ENCODE measurements around the gene SVIL. TPM values are rescaled to one million over a fixed set of nuclear protein-coding genes. Genes with fewer than 3 reads are reported as not detected.

The SVIL gene
- total and polyA plus RNA-seq, 4 donors = 3.1 to 26.0 (median 9.4) TPM

- WGBS = 87% methylated on average over 1 of the region's 1 CpG
- no peak overlapping the region for H3K27ac ChIP-seq (ENCODE audit: low read depth in 1 of 2, low read length in 2 of 2)
- no peaks in the 10 kb centered on the region for H3K9me3 ChIP-seq (ENCODE audit: control insufficient read depth in 4 of 4, low read length in 3 of 4)
- no peak overlapping the region for H3K4me3 ChIP-seq (ENCODE audit: low read depth in 1 of 3, low read length in 3 of 3)
- H3K36me3 ChIP-seq (ENCODE audit: control insufficient read depth in 4 of 4, insufficient read depth in 3 of 4, low read depth in 1 of 4, low read length in 3 of 4) = peaks cover 0 to 11% (median 4%) of the 10 kb centered on the region in 4 donors
- no peaks in the 10 kb centered on the region for H3K27me3 ChIP-seq (ENCODE audit: control insufficient read depth in 4 of 4, insufficient read depth in 4 of 4, low read length in 3 of 4)
- TF ChIP-seq GABPA (IDR thresholded peaks at IDR 0.05 in 1 of 2, conservative IDR thresholded peaks at IDR 0.05 in 1 of 2) = no peak
- no peak for TF ChIP-seq YY1 (IDR thresholded peaks at IDR 0.05)
- no peak overlapping the region for H3K9ac ChIP-seq (ENCODE audit: low read depth in 1 of 2, low read length in 2 of 2)
- H3K4me1 ChIP-seq (ENCODE audit: control insufficient read depth in 4 of 4, insufficient read depth in 4 of 4, low read length in 3 of 4) = no peaks in the 10 kb centered on the region
- no peak for DNase-seq (ENCODE audit: low spot score)
Observed at GRCh38 chr10:29502351-29502750, 132.4 kb downstream of the SVIL start.

- no peak overlapping the region for H3K4me3 ChIP-seq (ENCODE audit: low read depth in 1 of 3, low read length in 3 of 3)
- 95% methylated on average over 7 of the region's 7 CpGs for WGBS
- no peaks in the 10 kb centered on the region for H3K4me1 ChIP-seq (ENCODE audit: control insufficient read depth in 4 of 4, insufficient read depth in 4 of 4, low read length in 3 of 4)
- H3K9ac ChIP-seq (ENCODE audit: low read depth in 1 of 2, low read length in 2 of 2) = no peak overlapping the region
- H3K27ac ChIP-seq (ENCODE audit: low read depth in 1 of 2, low read length in 2 of 2) = no peak overlapping the region
- no peaks in the 10 kb centered on the region for H3K9me3 ChIP-seq (ENCODE audit: control insufficient read depth in 4 of 4, low read length in 3 of 4)
- DNase-seq (ENCODE audit: low spot score) = no peak
- no peaks in the 10 kb centered on the region for H3K27me3 ChIP-seq (ENCODE audit: control insufficient read depth in 4 of 4, insufficient read depth in 4 of 4, low read length in 3 of 4)
- H3K36me3 ChIP-seq (ENCODE audit: control insufficient read depth in 4 of 4, insufficient read depth in 3 of 4, low read depth in 1 of 4, low read length in 3 of 4) = peaks cover 0 to 11% (median 4%) of the 10 kb centered on the region in 4 donors
- TF ChIP-seq NR2F2 (IDR thresholded peaks at IDR 0.05) = no peak
- no peak for TF ChIP-seq RXRA (IDR thresholded peaks at IDR 0.05)
- TF ChIP-seq MAX (IDR thresholded peaks at IDR 0.05) = no peak
- TF ChIP-seq EGR1 (IDR thresholded peaks at IDR 0.05; ENCODE audit: low read depth in 2 of 2) = no peak
- no peak for TF ChIP-seq YY1 (IDR thresholded peaks at IDR 0.05)
- TF ChIP-seq HNF4A (conservative IDR thresholded peaks at IDR 0.05) = no peak
- TF ChIP-seq RAD21 (IDR thresholded peaks at IDR 0.05) = no peak
- TF ChIP-seq FOXA1 (IDR thresholded peaks at IDR 0.05) = no peak
- TF ChIP-seq FOXA2 (IDR thresholded peaks at IDR 0.05) = no peak
- TF ChIP-seq TAF1 (conservative IDR thresholded peaks at IDR 0.05) = no peak
- TF ChIP-seq ZBTB33 (IDR thresholded peaks at IDR 0.05) = no peak
- no peak for TF ChIP-seq SP1 (IDR thresholded peaks at IDR 0.05)
- TF ChIP-seq HNF4G (IDR thresholded peaks at IDR 0.05) = no peak
Observed at GRCh38 chr10:29501692-29502091, 133.1 kb downstream of the SVIL start.

- H3K4me3 ChIP-seq (ENCODE audit: low read depth in 1 of 3, low read length in 3 of 3) = no peak overlapping the region
- no peak overlapping the region for H3K27ac ChIP-seq (ENCODE audit: low read depth in 1 of 2, low read length in 2 of 2)
- no peaks in the 10 kb centered on the region for H3K9me3 ChIP-seq (ENCODE audit: control insufficient read depth in 4 of 4, low read length in 3 of 4)
- no peak for DNase-seq (ENCODE audit: low spot score)
- H3K27me3 ChIP-seq (ENCODE audit: control insufficient read depth in 4 of 4, insufficient read depth in 4 of 4, low read length in 3 of 4) = no peaks in the 10 kb centered on the region
- 93% methylated on average over 13 of the region's 13 CpGs for WGBS
- no peak for TF ChIP-seq TAF1 (conservative IDR thresholded peaks at IDR 0.05)
- no peak for TF ChIP-seq MAX (IDR thresholded peaks at IDR 0.05)
- TF ChIP-seq RXRA (IDR thresholded peaks at IDR 0.05) = no peak
- TF ChIP-seq JUND (IDR thresholded peaks at IDR 0.05) = no peak
- TF ChIP-seq YY1 (IDR thresholded peaks at IDR 0.05) = no peak
- no peak for TF ChIP-seq EGR1 (IDR thresholded peaks at IDR 0.05; ENCODE audit: low read depth in 2 of 2)
- no peak for TF ChIP-seq RAD21 (IDR thresholded peaks at IDR 0.05)
- no peak for TF ChIP-seq ZBTB33 (IDR thresholded peaks at IDR 0.05)
- no peak for TF ChIP-seq HNF4G (IDR thresholded peaks at IDR 0.05)
- no peak for TF ChIP-seq SP1 (IDR thresholded peaks at IDR 0.05)
- TF ChIP-seq NR2F2 (IDR thresholded peaks at IDR 0.05) = no peak
- no peak for TF ChIP-seq ATF3 (IDR thresholded peaks at IDR 0.05)
- no peak for TF ChIP-seq FOXA2 (IDR thresholded peaks at IDR 0.05)
- TF ChIP-seq CTCF (IDR thresholded peaks at IDR 0.05; ENCODE audit: low read depth, low read length, missing input control) = no peak
- no peak for TF ChIP-seq HNF4A (conservative IDR thresholded peaks at IDR 0.05)
- TF ChIP-seq GABPA (IDR thresholded peaks at IDR 0.05 in 1 of 2, conservative IDR thresholded peaks at IDR 0.05 in 1 of 2) = no peak
- no peaks in the 10 kb centered on the region for H3K4me1 ChIP-seq (ENCODE audit: control insufficient read depth in 4 of 4, insufficient read depth in 4 of 4, low read length in 3 of 4)
- H3K9ac ChIP-seq (ENCODE audit: low read depth in 1 of 2, low read length in 2 of 2) = no peak overlapping the region
- H3K36me3 ChIP-seq (ENCODE audit: control insufficient read depth in 4 of 4, insufficient read depth in 3 of 4, low read depth in 1 of 4, low read length in 3 of 4) = peaks cover 0 to 13% (median 7%) of the 10 kb centered on the region in 4 donors
Observed at GRCh38 chr10:29499993-29500537, 134.7 kb downstream of the SVIL start.
